Inferior parietal cortex (tissue), 1 donor: ENCODE results near the gene SGPP2.
"Not testable (repeated sequence)": the region's sequence is repeated elsewhere in the genome, so short reads cannot be mapped to it uniquely, and the experiment has no call there.

Experiments
- DNase-seq: peaks from one replicate; pipeline ENCODE4 v3.0.0-alpha.2; 2016; ENCODE audit errors: extremely low spot score

Gene SGPP2

DNA sequence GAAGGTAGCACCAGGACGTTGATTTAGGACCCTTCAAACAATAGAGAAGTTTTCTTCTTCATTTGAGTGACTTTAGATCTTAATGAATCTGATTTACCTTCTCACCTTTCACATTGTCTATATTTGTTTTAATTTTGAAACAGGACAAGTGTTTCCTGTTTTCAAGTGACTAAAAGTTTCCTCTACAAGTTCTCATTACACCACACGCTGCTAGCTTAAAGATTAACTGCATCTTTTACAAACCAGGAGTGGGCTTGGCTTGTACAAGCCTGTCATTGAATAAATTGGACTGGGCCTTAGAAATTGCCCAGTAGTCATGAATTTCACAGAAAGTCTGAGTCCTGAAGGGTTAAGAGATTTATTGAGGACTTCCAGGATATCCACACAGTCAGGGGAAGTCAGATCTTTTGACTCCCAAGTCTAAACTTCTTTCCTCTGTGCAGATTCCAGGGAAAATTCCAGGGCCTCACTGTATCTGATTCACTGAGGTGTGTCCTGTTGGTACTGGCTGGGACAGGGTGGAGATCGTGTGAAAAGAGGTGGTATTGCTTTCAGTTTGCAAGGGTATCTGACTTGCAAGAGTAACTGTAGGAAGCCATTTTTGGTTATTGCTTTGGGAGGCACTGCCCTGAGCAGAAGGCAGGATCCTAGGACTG is 3.4 kb downstream of the SGPP2 start:
- DNase-seq = no peak

DNA sequence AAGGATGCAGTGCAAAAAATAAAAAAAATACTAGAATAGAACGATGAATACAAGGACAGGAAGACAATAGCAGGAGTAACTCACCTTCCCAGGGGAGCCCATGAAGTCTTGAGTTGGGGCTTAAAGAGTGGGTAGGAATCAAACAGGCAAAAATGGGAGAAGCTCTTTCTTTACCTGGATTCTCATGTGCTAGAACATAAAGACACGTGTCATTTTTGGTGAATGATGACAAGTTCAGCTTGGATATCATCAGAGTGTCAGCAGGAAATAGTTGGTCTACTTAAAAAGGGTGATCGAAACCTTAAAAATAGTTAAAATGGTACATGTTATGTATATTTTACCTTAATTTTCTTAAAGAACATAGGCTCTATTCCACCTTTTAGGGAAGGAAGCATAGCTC is 5.7 kb downstream of the SGPP2 start:
- DNase-seq = no peak

DNA sequence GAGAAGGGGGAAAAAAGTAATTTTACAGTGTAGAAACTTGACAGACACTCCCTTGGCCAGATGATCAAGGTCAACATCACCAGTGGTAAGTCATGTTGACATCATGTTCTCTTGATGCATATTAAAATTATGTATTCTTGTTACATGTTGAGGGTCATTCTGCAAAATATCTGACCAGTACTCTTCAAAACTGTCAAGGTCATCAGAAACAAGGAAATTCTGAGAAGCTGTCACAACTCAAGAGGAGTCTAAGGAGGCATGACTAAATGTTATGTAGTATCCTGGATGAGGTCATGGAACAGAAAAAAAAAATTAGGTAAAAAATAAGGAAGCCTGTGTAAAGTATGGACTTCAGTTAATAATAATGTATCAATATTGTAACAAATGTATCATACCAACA is 6.3 kb downstream of the SGPP2 start:
- no peak for DNase-seq

- no peak for DNase-seq
Measured at GRCh38 chr2:222431869-222432268, 7.5 kb downstream of the SGPP2 start.

DNA sequence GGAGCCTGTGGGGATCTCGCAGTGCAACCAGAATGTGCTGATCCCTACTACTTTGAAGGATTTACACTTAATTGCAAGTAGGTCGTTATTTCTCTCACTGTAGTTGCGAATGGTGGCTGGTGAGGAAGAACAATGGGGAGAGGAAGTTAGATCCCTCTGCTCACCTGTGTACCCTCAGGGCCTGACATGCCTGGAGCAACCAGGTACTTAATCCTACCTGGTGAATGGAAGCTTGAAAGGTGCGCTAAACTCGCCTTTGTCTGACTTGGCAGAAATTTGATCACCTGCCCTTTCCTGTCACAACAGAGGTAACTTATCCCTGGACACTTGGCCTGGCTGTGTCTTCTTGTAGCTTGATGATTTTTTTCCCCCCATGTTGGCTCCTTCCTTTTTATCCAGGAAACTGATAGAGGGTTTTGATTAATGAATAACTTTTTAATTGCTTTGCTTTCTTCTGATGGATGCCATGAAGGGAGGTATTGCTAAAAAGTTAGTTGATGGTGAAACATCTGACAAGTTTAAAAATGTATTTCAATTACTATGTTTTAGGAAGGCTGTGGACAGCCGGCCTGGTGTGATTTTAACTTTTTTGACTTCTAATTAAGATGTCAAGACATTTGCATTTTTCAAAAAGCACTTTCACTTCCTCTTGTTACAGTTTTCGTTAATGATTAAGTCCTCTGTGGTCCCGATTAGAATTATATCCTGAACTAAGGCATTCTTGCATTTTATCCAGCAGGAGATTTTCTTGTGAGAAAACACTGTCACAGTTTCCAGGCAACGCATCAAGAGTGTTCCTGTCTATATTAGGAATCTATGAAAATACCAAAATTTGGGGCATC is 9.2 kb downstream of the SGPP2 start:
- no peak for DNase-seq

DNA sequence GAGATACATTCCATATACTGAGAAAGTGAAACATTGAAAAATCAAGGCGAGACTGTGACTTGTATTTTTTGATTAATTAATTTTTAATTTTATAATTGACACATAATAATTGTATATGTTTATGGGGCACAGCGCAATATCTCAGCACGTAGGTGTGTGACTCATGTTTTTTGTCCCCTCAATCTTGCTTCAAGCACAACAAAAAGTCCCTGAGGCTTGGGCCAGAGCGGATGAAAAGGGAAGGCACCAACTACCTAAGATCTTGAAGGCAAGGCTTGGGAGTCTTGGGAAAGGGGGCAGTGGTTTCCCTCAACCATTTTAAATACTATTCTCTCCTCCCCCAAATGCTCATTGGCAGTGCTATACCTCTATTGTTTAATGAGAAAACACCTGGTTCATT is 9.9 kb downstream of the SGPP2 start:
- DNase-seq = no peak

DNA sequence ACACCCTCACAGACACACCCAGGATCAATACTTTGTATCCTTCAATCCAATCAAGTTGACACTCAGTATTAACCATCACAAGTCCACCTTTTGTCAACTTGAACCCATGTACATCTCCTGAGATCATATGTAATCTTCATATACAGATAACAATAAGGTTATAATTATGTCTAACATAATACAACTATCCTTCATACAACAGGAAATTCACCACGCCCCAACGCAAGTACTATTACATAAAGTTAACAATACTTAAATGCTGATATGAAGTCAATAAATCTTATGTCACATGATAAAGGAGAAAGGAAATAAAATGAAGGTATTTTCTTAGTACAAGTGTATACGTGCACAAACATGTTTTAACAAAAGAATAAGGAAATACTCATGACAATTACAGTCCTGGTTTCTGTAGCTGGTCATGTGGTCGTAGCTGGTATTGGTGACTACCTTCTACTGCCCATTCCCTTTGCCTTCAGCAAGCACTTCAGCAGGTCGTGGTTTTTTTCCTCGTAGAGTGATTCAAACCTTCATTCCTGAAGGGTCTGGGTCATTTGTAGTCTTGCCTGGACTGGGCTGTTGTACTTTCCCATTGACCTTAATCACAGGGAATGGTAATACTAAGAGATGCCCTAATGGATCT is 11.2 kb downstream of the SGPP2 start:
- not testable (repeated sequence) for DNase-seq

GRCh38 chr2:222436040-222436413 is 11.7 kb downstream of the SGPP2 start:
- no peak for DNase-seq

- DNase-seq = no peak
Measured at GRCh38 chr2:222439692-222440091, 15.3 kb downstream of the SGPP2 start.

GRCh38 chr2:222440673-222441422 is 16.5 kb downstream of the SGPP2 start:
- DNase-seq = no peak

DNA sequence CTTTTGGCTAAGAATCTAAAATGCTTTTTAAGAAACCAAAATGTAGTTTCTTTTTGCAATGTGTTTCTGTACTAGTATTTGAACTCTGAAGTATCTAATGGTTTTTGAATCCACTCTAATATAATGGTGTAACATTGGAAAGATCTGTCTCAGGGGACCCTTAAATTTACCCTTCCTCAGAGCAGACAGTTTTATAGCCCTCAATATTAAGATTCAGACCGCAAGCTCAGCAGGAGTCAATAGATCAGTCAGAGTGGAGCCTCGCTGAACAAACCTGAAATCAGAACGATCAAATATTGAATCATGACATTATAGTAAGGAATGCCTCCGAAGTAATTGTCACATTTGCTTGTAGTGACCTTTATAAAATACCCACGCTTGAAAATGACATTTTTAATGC is 18.3 kb downstream of the SGPP2 start:
- DNase-seq = no peak

GRCh38 chr2:222445227-222445626 is 20.9 kb downstream of the SGPP2 start:
- DNase-seq = no peak

- DNase-seq = no peak
Measured at GRCh38 chr2:222447131-222447530, 22.8 kb downstream of the SGPP2 start.

DNA sequence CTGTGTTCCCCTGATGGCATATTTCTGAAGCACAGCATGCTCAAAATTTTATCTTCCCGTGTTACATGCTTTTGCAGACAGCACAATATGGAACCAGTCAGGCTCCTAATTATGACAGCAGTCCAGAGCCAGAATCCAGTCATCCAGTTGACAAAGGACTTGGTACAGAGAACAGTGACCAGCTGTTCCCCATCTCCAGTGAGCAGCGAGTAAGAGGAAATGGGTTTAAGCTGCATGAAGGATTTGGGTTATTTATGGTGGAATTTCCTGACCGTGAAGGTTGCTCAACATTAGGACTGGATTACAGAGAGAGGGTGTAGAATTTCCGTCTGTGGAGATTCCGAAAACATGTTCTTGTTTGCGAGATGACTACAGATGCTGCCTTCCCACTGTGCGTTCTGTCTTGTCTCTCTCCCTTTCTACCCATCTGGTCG is 24.4 kb downstream of the SGPP2 start:
- no peak for DNase-seq

DNA sequence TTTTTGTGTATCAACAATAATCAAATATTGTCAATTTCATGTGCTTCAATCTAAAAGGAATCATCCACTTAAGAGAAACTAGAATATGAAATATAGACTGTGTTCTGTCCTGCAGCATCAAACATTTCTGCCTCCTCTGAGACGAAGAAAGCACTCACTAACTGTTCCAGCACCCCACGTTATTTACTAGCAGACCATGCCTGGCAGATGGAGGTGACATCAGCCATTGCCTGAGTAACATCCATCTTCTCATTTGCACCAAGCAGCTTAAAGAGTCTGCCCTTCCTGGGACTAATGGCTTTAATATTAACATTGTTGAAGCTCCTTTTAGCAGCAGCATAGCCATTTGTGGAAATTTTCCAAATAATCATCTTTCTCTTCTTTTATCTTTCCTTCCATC is 25.7 kb downstream of the SGPP2 start:
- DNase-seq = no peak

GRCh38 chr2:222451224-222451674 is 26.9 kb downstream of the SGPP2 start:
- no peak for DNase-seq

DNA sequence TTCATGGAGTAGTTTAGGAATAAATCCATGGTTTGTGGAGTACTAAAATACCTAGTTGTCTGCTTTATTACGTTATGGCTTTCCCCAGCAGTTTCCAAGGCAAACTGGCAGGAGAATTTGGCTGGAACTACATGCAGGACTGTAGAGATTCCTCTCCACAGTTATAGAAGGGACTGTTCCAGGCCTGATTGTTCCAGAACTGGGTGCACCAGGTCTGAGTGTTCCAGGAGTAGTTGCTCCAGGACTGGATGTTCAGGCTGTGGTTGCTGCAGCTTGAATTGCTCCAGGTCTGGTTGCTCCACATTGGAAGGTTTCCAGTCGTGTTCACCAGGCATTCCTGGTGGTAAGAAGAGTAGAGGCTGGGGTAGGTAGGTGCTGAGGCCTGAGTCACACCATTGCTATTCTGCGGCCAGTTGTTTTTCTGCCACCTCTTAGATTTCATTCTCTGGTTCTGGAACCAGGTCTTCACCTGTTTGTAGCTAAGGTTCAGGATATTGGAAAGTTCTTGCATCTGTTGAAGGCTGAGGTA is 28.1 kb downstream of the SGPP2 start:
- DNase-seq = no peak

DNA sequence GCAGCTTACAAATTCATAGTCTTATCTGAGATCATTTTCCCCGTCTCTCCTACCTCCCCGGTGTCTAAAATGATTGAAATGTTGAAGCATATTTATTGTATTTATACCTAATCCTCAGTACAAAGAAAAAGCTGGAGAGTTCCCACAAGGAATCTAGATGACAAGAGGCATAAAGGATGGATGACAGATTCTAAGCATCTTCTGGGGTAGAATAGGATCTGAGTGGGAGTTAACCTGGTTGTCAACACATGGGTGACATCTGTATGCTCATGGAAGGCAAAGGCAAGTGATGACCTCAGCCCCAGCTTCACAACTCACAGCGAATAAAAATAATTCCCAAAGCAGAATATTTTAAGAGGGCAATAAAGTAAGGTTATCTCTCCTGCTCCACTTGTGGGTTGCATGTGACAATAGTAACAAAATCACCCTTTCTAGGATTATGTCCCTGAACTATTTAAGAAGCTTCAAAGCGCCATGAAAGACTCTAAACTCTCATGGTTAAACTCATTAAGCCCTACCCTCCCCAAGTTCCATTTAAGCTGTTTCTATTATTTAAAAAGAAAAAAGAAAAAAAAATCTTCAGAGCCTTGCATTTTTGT is 32.2 kb downstream of the SGPP2 start:
- no peak for DNase-seq

GRCh38 chr2:222459983-222460382 is 35.6 kb downstream of the SGPP2 start:
- no peak for DNase-seq

GRCh38 chr2:222465746-222466145 is 41.4 kb downstream of the SGPP2 start:
- DNase-seq = no peak

GRCh38 chr2:222468346-222468745 is 44.0 kb downstream of the SGPP2 start:
- DNase-seq = no peak
